GM19238 (cell line): ENCODE results near the gene FANCE.
A peak's percentile ranks its signal among the peaks of the same experiment; 100 is the strongest.

Experiments
- DNase-seq: peaks from one replicate; pipeline ENCODE4 v3.0.0; 2011; ENCODE audit warnings: low spot score; ENCODE audit not compliant: insufficient read length

Gene FANCE

GRCh38 chr6:35465646-35466045 is 13.5 kb downstream of the FANCE start:
- DNase-seq = no peak

GRCh38 chr6:35468181-35468979 is 16.2 kb downstream of the FANCE start, which contains the start of gene RPL10A:
TSS of gene RPL10A (plus strand) at chr6:35468401. CDS start at chr6:35468435, 34 bp downstream.
- peak; percentile 95 for DNase-seq

- DNase-seq = no peak
Observed at GRCh38 chr6:35468980-35469750, 17.0 kb downstream of the FANCE start.

GRCh38 chr6:35469751-35470662 is 17.9 kb downstream of the FANCE start:
- no peak for DNase-seq

GRCh38 chr6:35470663-35471120 is 18.6 kb downstream of the FANCE start:
- no peak for DNase-seq

GRCh38 chr6:35471836-35472345 is 19.8 kb downstream of the FANCE start:
- no peak for DNase-seq

- DNase-seq = no peak
Observed at GRCh38 chr6:35473075-35473849, 21.1 kb downstream of the FANCE start.

- DNase-seq = no peak
Observed at GRCh38 chr6:35473850-35474130, 21.7 kb downstream of the FANCE start.

GRCh38 chr6:35474131-35474941 is 22.2 kb downstream of the FANCE start:
- DNase-seq = no peak

- DNase-seq = no peak
Observed at GRCh38 chr6:35474942-35475570, 22.9 kb downstream of the FANCE start.

GRCh38 chr6:35475573-35475972 is 23.4 kb downstream of the FANCE start:
- no peak for DNase-seq

GRCh38 chr6:35476004-35476403 is 23.9 kb downstream of the FANCE start:
- no peak for DNase-seq

- DNase-seq = no peak
Observed at GRCh38 chr6:35477028-35477427, 24.9 kb downstream of the FANCE start.

GRCh38 chr6:35477551-35478179 is 25.5 kb downstream of the FANCE start:
- no peak for DNase-seq

- DNase-seq = no peak
Observed at GRCh38 chr6:35478259-35478658, 26.1 kb downstream of the FANCE start.

GRCh38 chr6:35480176-35480575 is 28.0 kb downstream of the FANCE start:
- no peak for DNase-seq

GRCh38 chr6:35481226-35481625 is 29.1 kb downstream of the FANCE start:
- DNase-seq = no peak

- no peak for DNase-seq
Observed at GRCh38 chr6:35483062-35483461, 30.9 kb downstream of the FANCE start.

- no peak for DNase-seq
Observed at GRCh38 chr6:35483490-35483889, 31.4 kb downstream of the FANCE start.
